ENCODE data around the gene HCN2.
A peak's percentile ranks its signal among the peaks of the same experiment; 100 is the strongest.

The HCN2 gene

DNA sequence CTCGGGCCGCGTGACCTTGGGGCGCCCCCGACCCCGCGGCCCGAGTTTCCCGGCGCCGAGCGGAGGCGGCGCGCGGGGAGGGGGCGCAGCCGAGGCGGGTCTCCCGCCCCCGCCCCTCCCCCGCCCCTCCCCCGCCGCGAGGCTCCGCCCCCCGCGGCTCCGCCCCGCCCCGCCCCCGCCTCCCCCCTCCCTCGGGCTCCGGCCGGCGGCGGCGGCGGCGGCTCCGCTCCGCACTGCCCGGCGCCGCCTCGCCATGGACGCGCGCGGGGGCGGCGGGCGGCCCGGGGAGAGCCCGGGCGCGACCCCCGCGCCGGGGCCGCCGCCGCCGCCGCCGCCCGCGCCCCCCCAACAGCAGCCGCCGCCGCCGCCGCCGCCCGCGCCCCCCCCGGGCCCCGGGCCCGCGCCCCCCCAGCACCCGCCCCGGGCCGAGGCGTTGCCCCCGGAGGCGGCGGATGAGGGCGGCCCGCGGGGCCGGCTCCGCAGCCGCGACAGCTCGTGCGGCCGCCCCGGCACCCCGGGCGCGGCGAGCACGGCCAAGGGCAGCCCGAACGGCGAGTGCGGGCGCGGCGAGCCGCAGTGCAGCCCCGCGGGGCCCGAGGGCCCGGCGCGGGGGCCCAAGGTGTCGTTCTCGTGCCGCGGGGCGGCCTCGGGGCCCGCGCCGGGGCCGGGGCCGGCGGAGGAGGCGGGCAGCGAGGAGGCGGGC, at the start of gene HCN2:
Gene HCN2, plus strand, starts transcription at position 189 of the 703 bp plus-strand sequence. Its CDS starts 65 bp downstream, at position 254.
- H3K9ac ChIP-seq (ENCODE audit: low read depth in 1 of 2, low read length in 2 of 2), result no peak within 1 kb of the TSS
- peaks cover 16 to 32% of the 10 kb centered on the region in 2 donors for H3K27me3 ChIP-seq (ENCODE audit: control insufficient read depth in 2 of 2, insufficient read depth in 2 of 2, low read length in 2 of 2)
- no peaks in the 10 kb centered on the region for H3K36me3 ChIP-seq (ENCODE audit: control insufficient read depth in 2 of 2, insufficient read depth in 2 of 2, low read length in 2 of 2)
- no peaks in the 10 kb centered on the region for H3K9me3 ChIP-seq (ENCODE audit: control insufficient read depth in 2 of 2, low read length in 2 of 2)
- H3K27ac ChIP-seq (ENCODE audit: low read depth in 2 of 2, low read length in 2 of 2), result no peak within 1 kb of the TSS
- no peak within 1 kb of the TSS for H3K4me3 ChIP-seq (ENCODE audit: low read length in 2 of 2)
- H3K4me1 ChIP-seq (ENCODE audit: control insufficient read depth in 2 of 2, insufficient read depth in 2 of 2, low read length in 2 of 2), result peaks cover 4 to 8% of the 10 kb centered on the region in 2 donors

DNA sequence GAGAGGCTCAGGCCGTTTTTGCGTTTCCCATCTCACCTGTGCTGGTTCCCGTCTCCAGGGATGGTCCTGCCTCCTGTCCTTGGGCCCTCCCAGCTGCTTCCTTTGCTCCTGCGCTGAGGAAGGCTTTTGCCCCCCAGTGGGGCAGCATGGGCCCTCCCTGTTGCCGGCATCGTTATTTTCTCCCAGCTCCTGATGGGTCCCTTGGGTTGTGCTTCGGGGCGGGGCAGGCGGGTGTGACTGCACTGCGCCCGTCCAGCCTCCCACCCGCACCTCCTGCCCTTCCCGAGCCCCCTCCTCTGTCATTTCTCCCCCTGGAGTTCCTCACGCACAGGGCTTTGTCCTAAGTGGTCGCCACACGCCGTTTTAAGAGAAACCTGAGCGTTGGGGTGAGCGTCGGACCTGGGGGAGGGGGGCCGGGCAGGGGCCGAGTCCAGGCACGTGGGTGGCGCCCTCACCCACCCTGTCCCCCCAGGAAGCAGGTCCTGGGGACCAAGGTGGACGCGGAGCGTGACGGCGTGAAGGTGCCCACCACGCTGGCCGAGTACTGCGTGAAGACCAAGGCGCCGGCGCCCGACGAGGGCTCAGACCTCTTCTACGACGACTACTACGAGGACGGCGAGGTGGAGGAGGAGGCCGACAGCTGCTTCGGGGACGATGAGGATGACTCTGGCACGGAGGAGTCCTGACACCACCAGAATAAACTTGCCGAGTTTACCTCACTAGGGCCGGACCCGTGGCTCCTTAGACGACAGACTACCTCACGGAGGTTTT, 48.6 kb upstream of the HCN2 start:
- no peaks in the 10 kb centered on the region for H3K4me1 ChIP-seq (ENCODE audit: control insufficient read depth in 2 of 2, insufficient read depth in 2 of 2, low read length in 2 of 2)
- H3K9ac ChIP-seq (ENCODE audit: low read depth in 1 of 2, low read length in 2 of 2), result no peak overlapping the region
- H3K9me3 ChIP-seq (ENCODE audit: control insufficient read depth in 2 of 2, low read length in 2 of 2), result no peaks in the 10 kb centered on the region
- no peak overlapping the region for H3K27ac ChIP-seq (ENCODE audit: low read depth in 2 of 2, low read length in 2 of 2)
- no peak overlapping the region for H3K4me3 ChIP-seq (ENCODE audit: low read length in 2 of 2)
- H3K36me3 ChIP-seq (ENCODE audit: control insufficient read depth in 2 of 2, insufficient read depth in 2 of 2, low read length in 2 of 2), result peaks cover 15 to 27% of the 10 kb centered on the region in 2 donors
- H3K27me3 ChIP-seq (ENCODE audit: control insufficient read depth in 2 of 2, insufficient read depth in 2 of 2, low read length in 2 of 2), result peaks cover 0 to 4% of the 10 kb centered on the region in 2 donors

DNA sequence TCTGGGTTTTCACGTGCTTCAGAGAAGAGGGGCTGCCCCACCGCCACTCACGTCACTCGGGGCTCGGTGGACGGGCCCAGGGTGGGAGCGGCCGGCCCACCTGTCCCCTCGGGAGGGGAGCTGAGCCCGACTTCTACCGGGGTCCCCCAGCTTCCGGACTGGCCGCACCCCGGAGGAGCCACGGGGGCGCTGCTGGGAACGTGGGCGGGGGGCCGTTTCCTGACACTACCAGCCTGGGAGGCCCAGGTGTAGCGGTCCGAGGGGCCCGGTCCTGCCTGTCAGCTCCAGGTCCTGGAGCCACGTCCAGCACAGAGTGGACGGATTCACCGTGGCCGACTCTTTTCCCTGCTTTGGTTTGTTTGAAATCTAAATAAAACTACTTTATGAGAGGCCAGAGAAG, 48.0 kb upstream of the HCN2 start:
- Histone ChIP-seq H3K36me3 (ENCODE audit: control insufficient read depth in 2 of 2, insufficient read depth in 2 of 2, low read length in 2 of 2) (peaks cover 8 to 20% of the 10 kb centered on the region in 2 donors), H3K27me3 (ENCODE audit: control insufficient read depth in 2 of 2, insufficient read depth in 2 of 2, low read length in 2 of 2) (peaks cover 0 to 4% of the 10 kb centered on the region in 2 donors), H3K9ac (ENCODE audit: low read depth in 1 of 2, low read length in 2 of 2) (no peak overlapping the region), H3K27ac (ENCODE audit: low read depth in 2 of 2, low read length in 2 of 2) (no peak overlapping the region), H3K9me3 (ENCODE audit: control insufficient read depth in 2 of 2, low read length in 2 of 2) (no peaks in the 10 kb centered on the region), H3K4me3 (ENCODE audit: low read length in 2 of 2) (no peak overlapping the region), H3K4me1 (ENCODE audit: control insufficient read depth in 2 of 2, insufficient read depth in 2 of 2, low read length in 2 of 2) (no peaks in the 10 kb centered on the region)

DNA sequence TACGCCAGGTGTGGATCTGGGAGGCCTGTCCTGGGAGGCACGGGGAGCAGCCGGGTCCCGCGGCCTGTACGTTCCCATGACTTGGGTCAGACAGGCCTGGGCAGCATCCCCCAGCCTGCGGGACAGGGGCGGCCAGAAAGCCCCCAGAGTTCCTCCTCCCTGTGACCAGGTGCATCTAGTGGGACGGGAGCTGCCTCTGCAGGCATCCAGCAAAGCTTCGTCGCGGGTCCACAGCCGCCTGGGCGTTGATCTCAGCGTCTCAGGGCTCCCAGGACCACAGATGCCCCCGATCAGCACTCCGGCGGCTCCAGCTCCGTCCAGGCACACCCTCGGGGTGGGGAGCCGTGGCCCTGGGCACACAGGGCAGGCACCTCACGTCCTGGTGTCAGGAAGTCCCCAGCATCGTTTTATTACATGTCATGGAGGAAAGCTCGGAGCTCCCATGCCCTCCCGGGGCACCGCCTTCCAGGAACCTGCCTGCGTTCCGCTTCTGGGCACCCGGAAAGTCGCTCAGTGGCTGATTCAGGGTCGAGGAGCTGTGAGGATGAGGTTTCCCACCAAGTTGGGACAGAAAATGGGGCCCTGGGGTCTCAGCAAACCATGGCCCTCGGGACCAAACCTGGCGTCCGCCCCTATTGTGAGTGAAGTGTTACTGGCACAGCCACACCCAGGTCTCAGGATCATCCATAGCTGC, 47.4 kb upstream of the HCN2 start:
- Histone ChIP-seq H3K4me3 (ENCODE audit: low read length in 2 of 2) (no peak overlapping the region), H3K27me3 (ENCODE audit: control insufficient read depth in 2 of 2, insufficient read depth in 2 of 2, low read length in 2 of 2) (peaks cover 0 to 4% of the 10 kb centered on the region in 2 donors), H3K9ac (ENCODE audit: low read depth in 1 of 2, low read length in 2 of 2) (no peak overlapping the region), H3K36me3 (ENCODE audit: control insufficient read depth in 2 of 2, insufficient read depth in 2 of 2, low read length in 2 of 2) (peaks cover 4 to 19% of the 10 kb centered on the region in 2 donors), H3K27ac (ENCODE audit: low read depth in 2 of 2, low read length in 2 of 2) (no peak overlapping the region), H3K4me1 (ENCODE audit: control insufficient read depth in 2 of 2, insufficient read depth in 2 of 2, low read length in 2 of 2) (no peaks in the 10 kb centered on the region), H3K9me3 (ENCODE audit: control insufficient read depth in 2 of 2, low read length in 2 of 2) (no peaks in the 10 kb centered on the region)

DNA sequence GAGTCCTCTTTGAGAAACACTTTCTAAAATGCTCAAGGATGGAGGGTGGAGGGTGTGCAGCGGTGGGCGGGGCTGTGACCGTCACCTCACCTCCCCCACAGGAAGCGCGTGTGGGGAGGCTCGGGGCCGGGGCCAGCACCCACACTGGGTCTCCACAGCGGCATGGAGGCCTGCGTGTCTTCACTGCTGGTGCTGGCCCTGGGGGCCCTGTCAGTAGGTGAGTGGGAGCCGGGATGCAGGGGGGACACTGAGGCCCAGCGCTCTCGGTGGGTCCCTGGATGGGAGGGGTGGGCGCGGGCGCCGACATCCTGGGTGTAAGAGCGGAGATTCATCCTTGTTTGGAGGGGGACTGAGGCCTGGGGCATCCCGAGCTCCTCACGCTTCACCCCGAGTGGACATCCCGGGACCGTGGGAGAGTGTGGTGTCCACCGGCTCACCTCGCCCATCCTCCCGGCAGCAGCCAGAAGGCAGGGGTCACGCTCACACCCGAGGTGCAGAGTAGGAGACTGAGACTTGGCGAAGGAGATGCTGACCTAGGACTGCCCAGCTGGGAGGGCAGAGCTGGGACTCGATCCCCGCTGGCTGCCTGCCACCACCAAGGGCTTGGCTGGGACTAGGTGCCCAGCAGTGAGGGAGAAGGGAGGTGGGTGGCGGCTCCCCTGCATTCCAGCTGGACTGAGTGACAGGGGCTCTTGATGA, 45.6 kb upstream of the HCN2 start, which contains the start of gene GZMM:
Gene GZMM, plus strand, starts transcription at position 144 of the 699 bp plus-strand sequence. Its CDS starts 19 bp downstream, at position 163.
- H3K27me3 ChIP-seq (ENCODE audit: control insufficient read depth in 2 of 2, insufficient read depth in 2 of 2, low read length in 2 of 2), result peaks cover 0 to 4% of the 10 kb centered on the region in 2 donors
- no peak within 1 kb of the TSS for H3K9ac ChIP-seq (ENCODE audit: low read depth in 1 of 2, low read length in 2 of 2)
- no peaks in the 10 kb centered on the region for H3K4me1 ChIP-seq (ENCODE audit: control insufficient read depth in 2 of 2, insufficient read depth in 2 of 2, low read length in 2 of 2)
- H3K4me3 ChIP-seq (ENCODE audit: low read length in 2 of 2), result peak within 1 kb of the TSS in 1 of 2 donors; percentile 9
- no peak within 1 kb of the TSS for H3K27ac ChIP-seq (ENCODE audit: low read depth in 2 of 2, low read length in 2 of 2)
- H3K36me3 ChIP-seq (ENCODE audit: control insufficient read depth in 2 of 2, insufficient read depth in 2 of 2, low read length in 2 of 2), result peaks cover 0 to 8% of the 10 kb centered on the region in 2 donors
- no peaks in the 10 kb centered on the region for H3K9me3 ChIP-seq (ENCODE audit: control insufficient read depth in 2 of 2, low read length in 2 of 2)

DNA sequence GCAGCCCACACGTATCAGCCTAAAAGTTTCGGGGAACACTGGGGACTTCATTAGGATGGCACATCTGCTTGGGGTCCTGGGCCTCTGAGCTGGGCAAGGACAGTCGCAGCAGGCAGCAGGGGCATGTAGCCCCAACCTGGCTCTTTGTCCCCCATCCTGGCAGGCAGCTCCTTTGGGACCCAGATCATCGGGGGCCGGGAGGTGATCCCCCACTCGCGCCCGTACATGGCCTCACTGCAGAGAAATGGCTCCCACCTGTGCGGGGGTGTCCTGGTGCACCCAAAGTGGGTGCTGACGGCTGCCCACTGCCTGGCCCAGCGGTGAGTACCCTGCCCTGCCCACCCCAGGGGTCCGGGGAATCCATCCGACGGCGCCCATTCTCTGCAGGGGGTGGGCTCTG, 42.6 kb upstream of the HCN2 start:
- no peak overlapping the region for H3K27ac ChIP-seq (ENCODE audit: low read depth in 2 of 2, low read length in 2 of 2)
- peaks cover 0 to 4% of the 10 kb centered on the region in 2 donors for H3K27me3 ChIP-seq (ENCODE audit: control insufficient read depth in 2 of 2, insufficient read depth in 2 of 2, low read length in 2 of 2)

DNA sequence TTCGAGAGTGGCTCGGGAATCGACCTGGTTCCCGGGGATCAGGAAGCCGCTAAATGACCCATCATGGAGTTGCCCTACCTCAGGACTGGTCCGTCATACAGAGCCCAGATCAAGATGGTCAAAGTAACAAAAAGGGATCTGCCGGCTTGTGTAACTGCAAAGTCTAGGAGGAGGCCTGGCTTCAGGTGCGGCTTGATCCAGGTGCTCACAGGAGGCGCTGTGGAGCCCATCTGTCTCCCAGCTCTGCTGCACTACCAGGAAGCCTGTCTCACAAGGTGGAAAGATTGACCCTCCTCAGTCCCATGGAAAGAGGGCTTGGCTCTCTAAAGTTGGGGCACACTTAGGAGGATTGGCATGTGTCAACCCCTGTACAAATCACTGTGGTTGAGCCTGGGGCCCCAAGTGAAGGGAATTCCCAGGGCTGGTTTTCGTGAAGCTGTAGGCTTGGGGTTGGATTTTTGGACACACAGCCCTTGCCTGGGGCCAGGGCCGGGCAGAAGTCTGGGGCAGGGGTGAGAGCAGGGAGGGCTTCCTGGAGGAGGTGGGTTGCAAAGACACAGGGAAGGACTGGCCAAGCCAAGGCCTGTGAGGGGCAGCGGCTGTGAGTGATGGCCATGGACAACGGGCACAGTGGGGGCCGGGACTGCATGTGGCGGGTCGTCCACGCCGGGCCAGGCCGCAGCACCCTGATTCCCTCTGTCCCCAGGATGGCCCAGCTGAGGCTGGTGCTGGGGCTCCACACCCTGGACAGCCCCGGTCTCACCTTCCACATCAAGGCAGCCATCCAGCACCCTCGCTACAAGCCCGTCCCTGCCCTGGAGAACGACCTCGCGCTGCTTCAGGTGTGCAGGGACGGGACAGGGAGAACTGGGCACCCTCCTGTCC, 41.6 kb upstream of the HCN2 start:
- Histone ChIP-seq H3K4me3 (ENCODE audit: low read length in 2 of 2) (no peak overlapping the region), H3K36me3 (ENCODE audit: control insufficient read depth in 2 of 2, insufficient read depth in 2 of 2, low read length in 2 of 2) (no peaks in the 10 kb centered on the region), H3K27ac (ENCODE audit: low read depth in 2 of 2, low read length in 2 of 2) (no peak overlapping the region), H3K4me1 (ENCODE audit: control insufficient read depth in 2 of 2, insufficient read depth in 2 of 2, low read length in 2 of 2) (peaks cover 3 to 13% of the 10 kb centered on the region in 2 donors), H3K27me3 (ENCODE audit: control insufficient read depth in 2 of 2, insufficient read depth in 2 of 2, low read length in 2 of 2) (peaks cover 0 to 4% of the 10 kb centered on the region in 2 donors), H3K9ac (ENCODE audit: low read depth in 1 of 2, low read length in 2 of 2) (no peak overlapping the region), H3K9me3 (ENCODE audit: control insufficient read depth in 2 of 2, low read length in 2 of 2) (no peaks in the 10 kb centered on the region)

More for the DNA sequence above, 42.6 kb upstream of the HCN2 start:
- H3K4me3 ChIP-seq (ENCODE audit: low read length in 2 of 2), result no peak overlapping the region
- H3K9me3 ChIP-seq (ENCODE audit: control insufficient read depth in 2 of 2, low read length in 2 of 2), result no peaks in the 10 kb centered on the region
- peaks cover 0 to 2% of the 10 kb centered on the region in 2 donors for H3K36me3 ChIP-seq (ENCODE audit: control insufficient read depth in 2 of 2, insufficient read depth in 2 of 2, low read length in 2 of 2)
- peaks cover 3 to 9% of the 10 kb centered on the region in 2 donors for H3K4me1 ChIP-seq (ENCODE audit: control insufficient read depth in 2 of 2, insufficient read depth in 2 of 2, low read length in 2 of 2)
- no peak overlapping the region for H3K9ac ChIP-seq (ENCODE audit: low read depth in 1 of 2, low read length in 2 of 2)

DNA sequence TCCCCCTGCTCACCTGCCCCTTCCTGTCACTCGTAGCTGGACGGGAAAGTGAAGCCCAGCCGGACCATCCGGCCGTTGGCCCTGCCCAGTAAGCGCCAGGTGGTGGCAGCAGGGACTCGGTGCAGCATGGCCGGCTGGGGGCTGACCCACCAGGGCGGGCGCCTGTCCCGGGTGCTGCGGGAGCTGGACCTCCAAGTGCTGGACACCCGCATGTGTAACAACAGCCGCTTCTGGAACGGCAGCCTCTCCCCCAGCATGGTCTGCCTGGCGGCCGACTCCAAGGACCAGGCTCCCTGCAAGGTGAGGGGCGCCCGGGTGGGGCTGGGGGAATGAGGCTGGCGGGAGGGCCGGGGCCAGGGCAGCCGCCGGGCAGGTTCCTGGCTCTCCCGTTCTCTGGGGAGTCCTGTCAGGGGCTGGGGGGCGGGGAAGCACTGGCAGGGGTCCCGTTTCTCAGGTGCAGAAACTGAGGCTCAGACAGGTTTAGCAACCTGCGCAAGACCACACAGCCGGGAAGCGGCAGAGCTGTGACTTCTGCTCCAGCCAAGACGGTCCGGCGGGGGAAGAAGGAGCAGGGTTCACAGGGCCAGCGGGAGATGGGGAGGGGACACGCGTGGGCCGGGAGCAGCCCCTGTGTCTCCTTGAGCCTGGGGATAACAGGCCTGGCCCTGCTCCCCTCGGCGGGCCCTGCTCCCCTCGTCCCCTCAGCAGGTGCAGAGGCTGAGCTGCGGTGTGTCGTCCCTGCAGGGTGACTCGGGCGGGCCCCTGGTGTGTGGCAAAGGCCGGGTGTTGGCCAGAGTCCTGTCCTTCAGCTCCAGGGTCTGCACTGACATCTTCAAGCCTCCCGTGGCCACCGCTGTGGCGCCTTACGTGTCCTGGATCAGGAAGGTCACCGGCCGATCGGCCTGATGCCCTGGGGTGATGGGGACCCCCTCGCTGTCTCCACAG, 40.5 kb upstream of the HCN2 start:
- H3K4me1 ChIP-seq (ENCODE audit: control insufficient read depth in 2 of 2, insufficient read depth in 2 of 2, low read length in 2 of 2), result peaks cover 3 to 13% of the 10 kb centered on the region in 2 donors
- H3K9ac ChIP-seq (ENCODE audit: low read depth in 1 of 2, low read length in 2 of 2), result no peak overlapping the region
- H3K27ac ChIP-seq (ENCODE audit: low read depth in 2 of 2, low read length in 2 of 2), result no peak overlapping the region
- H3K4me3 ChIP-seq (ENCODE audit: low read length in 2 of 2), result no peak overlapping the region
- peaks cover 0 to 4% of the 10 kb centered on the region in 2 donors for H3K27me3 ChIP-seq (ENCODE audit: control insufficient read depth in 2 of 2, insufficient read depth in 2 of 2, low read length in 2 of 2)
- no peaks in the 10 kb centered on the region for H3K36me3 ChIP-seq (ENCODE audit: control insufficient read depth in 2 of 2, insufficient read depth in 2 of 2, low read length in 2 of 2)
- H3K9me3 ChIP-seq (ENCODE audit: control insufficient read depth in 2 of 2, low read length in 2 of 2), result no peaks in the 10 kb centered on the region
